HUES6 (cell line): ENCODE results near the gene CCL23.

Source experiments
- H3K27ac ChIP-seq: 2 replicates; pipeline ENCODE4 v1.7.0; 2013; ENCODE audit warnings: low read depth, mild to moderate bottlenecking, low read length, inconsistent platforms
- H3K27me3 ChIP-seq: 2 replicates; pipeline ENCODE4 v1.6.1; 2013; ENCODE audit warnings: low read length; ENCODE audit not compliant: control insufficient read depth, insufficient read depth
- H3K36me3 ChIP-seq: 2 replicates; pipeline ENCODE4 v1.6.1; 2013; ENCODE audit warnings: low read length; ENCODE audit not compliant: control insufficient read depth, insufficient read depth
- H3K4me1 ChIP-seq: 2 replicates; pipeline ENCODE4 v1.6.1; 2013; ENCODE audit warnings: low read length; ENCODE audit not compliant: control insufficient read depth, insufficient read depth
- H3K4me3 ChIP-seq: 2 replicates; pipeline ENCODE4 v1.5.1; 2013; ENCODE audit warnings: low read depth, low read length
- H3K9ac ChIP-seq: one replicate; pipeline ENCODE4 v1.6.1; 2013; ENCODE audit warnings: mild to moderate bottlenecking, low read length
- H3K9me3 ChIP-seq: 2 replicates; pipeline ENCODE4 v1.6.1; 2013; ENCODE audit warnings: low read depth, low read length; ENCODE audit not compliant: control insufficient read depth, insufficient read depth

The CCL23 gene

GRCh38 chr17:36017799-36018198, at the start of gene CCL23:
CCL23 (minus strand) TSS chr17:36017972; CDS start chr17:36017897, 75 bp downstream.
- Histone ChIP-seq H3K27me3 (peaks cover 7% of the 10 kb centered on the region; the same call in 1 of the 2 replicates), H3K4me3 (no peak within 1 kb of the TSS), H3K9ac (no peak within 1 kb of the TSS), H3K9me3 (peaks cover 5% of the 10 kb centered on the region), H3K4me1 (no peaks in the 10 kb centered on the region), H3K36me3 (no peaks in the 10 kb centered on the region), H3K27ac (no peak within 1 kb of the TSS)

- H3K36me3 ChIP-seq: no peaks in the 10 kb centered on the region
- no peak overlapping the region for H3K27ac ChIP-seq
- no peak overlapping the region for H3K9ac ChIP-seq
- no peaks in the 10 kb centered on the region for H3K4me1 ChIP-seq
- H3K27me3 ChIP-seq: no peaks in the 10 kb centered on the region
- no peaks in the 10 kb centered on the region for H3K9me3 ChIP-seq
- no peak overlapping the region for H3K4me3 ChIP-seq
Observed at GRCh38 chr17:36066365-36066985, 48.7 kb upstream of the CCL23 start.

GRCh38 chr17:36063786-36064541, 46.2 kb upstream of the CCL23 start, which contains the start of gene CCL18:
CCL18 (plus strand) TSS chr17:36064272; CDS start chr17:36064343, 71 bp downstream.
- Histone ChIP-seq H3K36me3 (no peaks in the 10 kb centered on the region), H3K4me3 (no peak within 1 kb of the TSS), H3K27me3 (no peaks in the 10 kb centered on the region), H3K4me1 (no peaks in the 10 kb centered on the region), H3K9ac (no peak within 1 kb of the TSS), H3K9me3 (no peaks in the 10 kb centered on the region), H3K27ac (no peak within 1 kb of the TSS)

GRCh38 chr17:36060816-36061215, 43.0 kb upstream of the CCL23 start:
- no peaks in the 10 kb centered on the region for H3K9me3 ChIP-seq
- H3K27me3 ChIP-seq: no peaks in the 10 kb centered on the region
- no peak overlapping the region for H3K27ac ChIP-seq

GRCh38 chr17:36059406-36059805, 41.6 kb upstream of the CCL23 start:
- H3K27me3 ChIP-seq: no peaks in the 10 kb centered on the region
- H3K4me3 ChIP-seq: no peak overlapping the region
- H3K27ac ChIP-seq: no peak overlapping the region
- no peaks in the 10 kb centered on the region for H3K36me3 ChIP-seq
- no peak overlapping the region for H3K9ac ChIP-seq
- no peaks in the 10 kb centered on the region for H3K4me1 ChIP-seq
- H3K9me3 ChIP-seq: no peaks in the 10 kb centered on the region

More at GRCh38 chr17:36060816-36061215, 43.0 kb upstream of the CCL23 start:
- Histone ChIP-seq H3K36me3 (no peaks in the 10 kb centered on the region), H3K4me3 (no peak overlapping the region), H3K4me1 (no peaks in the 10 kb centered on the region), H3K9ac (no peak overlapping the region)

GRCh38 chr17:36057911-36058310, 40.1 kb upstream of the CCL23 start:
- H3K9ac ChIP-seq: no peak overlapping the region
- H3K4me3 ChIP-seq: no peak overlapping the region
- H3K36me3 ChIP-seq: no peaks in the 10 kb centered on the region
- H3K9me3 ChIP-seq: no peaks in the 10 kb centered on the region
- H3K4me1 ChIP-seq: no peaks in the 10 kb centered on the region
- no peaks in the 10 kb centered on the region for H3K27me3 ChIP-seq
- H3K27ac ChIP-seq: no peak overlapping the region

GRCh38 chr17:36055921-36056520, 38.2 kb upstream of the CCL23 start:
- no peak overlapping the region for H3K27ac ChIP-seq
- H3K36me3 ChIP-seq: no peaks in the 10 kb centered on the region
- H3K27me3 ChIP-seq: no peaks in the 10 kb centered on the region
- no peaks in the 10 kb centered on the region for H3K9me3 ChIP-seq
- H3K9ac ChIP-seq: no peak overlapping the region
- no peaks in the 10 kb centered on the region for H3K4me1 ChIP-seq
- H3K4me3 ChIP-seq: no peak overlapping the region

GRCh38 chr17:36055171-36055570, 37.4 kb upstream of the CCL23 start:
- Histone ChIP-seq H3K36me3 (no peaks in the 10 kb centered on the region), H3K27me3 (no peaks in the 10 kb centered on the region), H3K9me3 (peaks cover 2% of the 10 kb centered on the region; the same call in 1 of the 2 replicates), H3K4me3 (no peak overlapping the region), H3K9ac (no peak overlapping the region), H3K27ac (no peak overlapping the region), H3K4me1 (no peaks in the 10 kb centered on the region)

GRCh38 chr17:36049643-36050042, 31.9 kb upstream of the CCL23 start:
- Histone ChIP-seq H3K4me3 (no peak overlapping the region), H3K27ac (no peak overlapping the region), H3K9me3 (peaks cover 9% of the 10 kb centered on the region; the same call in 1 of the 2 replicates), H3K27me3 (no peaks in the 10 kb centered on the region), H3K4me1 (no peaks in the 10 kb centered on the region), H3K36me3 (no peaks in the 10 kb centered on the region), H3K9ac (no peak overlapping the region)

- no peaks in the 10 kb centered on the region for H3K4me1 ChIP-seq
- H3K9ac ChIP-seq: no peak overlapping the region
- H3K27me3 ChIP-seq: no peaks in the 10 kb centered on the region
- H3K4me3 ChIP-seq: no peak overlapping the region
- H3K9me3 ChIP-seq: peaks cover 9% of the 10 kb centered on the region; the same call in 1 of the 2 replicates
- H3K27ac ChIP-seq: no peak overlapping the region
- H3K36me3 ChIP-seq: no peaks in the 10 kb centered on the region
Observed at GRCh38 chr17:36048066-36048465, 30.3 kb upstream of the CCL23 start.

GRCh38 chr17:36036235-36036634, 18.5 kb upstream of the CCL23 start:
- H3K27ac ChIP-seq: no peak overlapping the region
- H3K9ac ChIP-seq: no peak overlapping the region
- H3K27me3 ChIP-seq: no peaks in the 10 kb centered on the region
- H3K4me1 ChIP-seq: no peaks in the 10 kb centered on the region
- H3K4me3 ChIP-seq: no peak overlapping the region
- no peaks in the 10 kb centered on the region for H3K36me3 ChIP-seq
- no peaks in the 10 kb centered on the region for H3K9me3 ChIP-seq
